ENCODE results near the gene RAPGEF4.

GRCh38 chr2:172877826-172878225 is 142.2 kb downstream of the RAPGEF4 start:
- TF ChIP-seq, protein P1, sequence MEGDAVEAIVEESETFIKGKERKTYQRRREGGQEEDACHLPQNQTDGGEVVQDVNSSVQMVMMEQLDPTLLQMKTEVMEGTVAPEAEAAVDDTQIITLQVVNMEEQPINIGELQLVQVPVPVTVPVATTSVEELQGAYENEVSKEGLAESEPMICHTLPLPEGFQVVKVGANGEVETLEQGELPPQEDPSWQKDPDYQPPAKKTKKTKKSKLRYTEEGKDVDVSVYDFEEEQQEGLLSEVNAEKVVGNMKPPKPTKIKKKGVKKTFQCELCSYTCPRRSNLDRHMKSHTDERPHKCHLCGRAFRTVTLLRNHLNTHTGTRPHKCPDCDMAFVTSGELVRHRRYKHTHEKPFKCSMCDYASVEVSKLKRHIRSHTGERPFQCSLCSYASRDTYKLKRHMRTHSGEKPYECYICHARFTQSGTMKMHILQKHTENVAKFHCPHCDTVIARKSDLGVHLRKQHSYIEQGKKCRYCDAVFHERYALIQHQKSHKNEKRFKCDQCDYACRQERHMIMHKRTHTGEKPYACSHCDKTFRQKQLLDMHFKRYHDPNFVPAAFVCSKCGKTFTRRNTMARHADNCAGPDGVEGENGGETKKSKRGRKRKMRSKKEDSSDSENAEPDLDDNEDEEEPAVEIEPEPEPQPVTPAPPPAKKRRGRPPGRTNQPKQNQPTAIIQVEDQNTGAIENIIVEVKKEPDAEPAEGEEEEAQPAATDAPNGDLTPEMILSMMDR (IDR thresholded peaks at IDR 0.05) = no peak
- no peak for TF ChIP-seq POLR2A (IDR thresholded peaks at IDR 0.05)
